Lower leg skin (tissue), 3 donors: ENCODE data around the gene GRIK2.

Source experiments
- CTCF ChIP-seq, 3 donors: fragments of 450-650 bp; IDR thresholded peaks; one replicate each; pipeline ENCODE4 v1.5.1; 2016; ENCODE audit warnings: antibody characterized with exemption in 3 of 3, mild to moderate bottlenecking in 3 of 3, moderate library complexity in 2 of 3
- POLR2A ChIP-seq, 2 donors: fragments of 450-650 bp; IDR thresholded peaks; one replicate each; pipeline ENCODE4 v1.6.1; 2016 to 2017; ENCODE audit warnings: antibody characterized with exemption in 2 of 2, mild to moderate bottlenecking in 1 of 2, moderate library complexity in 1 of 2

DNA sequence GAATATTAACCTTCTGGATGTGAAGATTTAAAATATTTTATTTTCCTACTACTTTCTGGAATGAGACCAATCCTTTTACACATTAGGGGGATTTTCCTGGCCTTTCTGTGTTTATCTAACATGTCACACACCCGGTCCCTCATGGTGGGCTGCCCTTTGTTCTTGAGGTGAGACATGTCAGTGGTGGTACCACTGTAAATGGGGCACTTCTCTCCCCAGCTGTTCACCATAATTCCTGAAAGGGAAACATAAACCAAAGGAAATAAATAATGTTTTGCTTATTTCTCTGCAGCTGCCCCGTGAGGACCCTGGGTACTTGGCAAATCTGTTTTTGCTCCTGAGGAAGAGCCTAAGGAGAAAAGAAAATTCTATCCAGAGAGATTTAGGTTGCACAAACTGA lies 41.1 kb downstream of the GRIK2 start:
- no peak for TF ChIP-seq CTCF (IDR thresholded peaks at IDR 0.05)
- no peak for TF ChIP-seq POLR2A (IDR thresholded peaks at IDR 0.05)
